PC-3 (cell line): ENCODE data around the gene ARNT2. TPM values are rescaled to one million over a fixed set of nuclear protein-coding genes. Genes with fewer than 3 reads are reported as not detected.

ENCODE experiments used
- ATAC-seq: fragments of 200-7000 bp; cut with Tn5 transposase; 2 replicates; pipeline ENCODE4 v1.9.1; 2020; ENCODE audit warnings: mild to moderate bottlenecking, moderate library complexity
- Bru-seq: library from RNA; stranded (reverse); fragments of 400-500 nt; gene quantifications from one replicate; lab custom pipeline; 2021; lab: Mats Ljungman, UMichigan
- BruChase-seq, 2 experiments: library from RNA; stranded (reverse); fragments of 400-500 nt; gene quantifications; one replicate each; lab custom pipeline; 2021; lab: Mats Ljungman, UMichigan
- BruUV-seq: library from RNA; stranded (reverse); fragments of 400-500 nt; replicated peaks from 2 replicates; lab custom pipeline; 2021; lab: Mats Ljungman, UMichigan
- CTCF ChIA-PET: fragments of 300-600 bp; sonication (Branson Sonifier 250); formaldehyde crosslinking; loops from one replicate; lab custom pipeline; 2022; ENCODE audit warnings: antibody characterized with exemption; lab: Charles Lee
- POLR2A ChIA-PET: fragments of 300-600 bp; sonication (Branson Sonifier 250); formaldehyde crosslinking; loops from one replicate; lab custom pipeline; 2022; ENCODE audit warnings: antibody characterized with exemption; ENCODE audit not compliant: unreplicated experiment; lab: Charles Lee
- DNase-seq: peaks from one replicate; pipeline ENCODE4 v3.0.0-alpha.2; 2015
- H2AFZ ChIP-seq: fragments of 300-600 bp; sonication (generic); 2 replicates; pipeline ENCODE4 v1.6.0; 2016; ENCODE audit warnings: antibody characterized with exemption, low read length
- H3F3A ChIP-seq: fragments of 300-600 bp; sonication (generic); one replicate; pipeline ENCODE4 v1.6.0; 2017; ENCODE audit warnings: antibody characterized with exemption, low read length, control low read depth, mild to moderate bottlenecking; ENCODE audit not compliant: unreplicated experiment
- H3K27ac ChIP-seq: fragments of 300-600 bp; sonication (generic); 2 replicates; pipeline ENCODE4 v1.5.1; 2016; ENCODE audit warnings: mild to moderate bottlenecking, low read length
- H3K27me3 ChIP-seq: fragments of 300-600 bp; sonication (generic); 2 replicates; pipeline ENCODE4 v1.6.1; 2016; ENCODE audit warnings: low read length, mixed read lengths
- H3K36me3 ChIP-seq: fragments of 300-600 bp; sonication (generic); 2 replicates; pipeline ENCODE4 v1.6.1; 2016; ENCODE audit warnings: low read depth, mixed run types, low read length, mixed read lengths
- H3K4me1 ChIP-seq: fragments of 300-600 bp; sonication (generic); 2 replicates; pipeline ENCODE4 v1.5.1; 2016; ENCODE audit warnings: low read length; ENCODE audit not compliant: insufficient read depth
- H3K4me2 ChIP-seq: fragments of 300-600 bp; sonication (generic); 2 replicates; pipeline ENCODE4 v1.6.0; 2016; ENCODE audit warnings: low read length
- H3K4me3 ChIP-seq: fragments of 300-600 bp; sonication (generic); 2 replicates; pipeline ENCODE4 v1.5.1; 2016; ENCODE audit warnings: mild to moderate bottlenecking, low read length, mixed read lengths
- H3K79me2 ChIP-seq: fragments of 300-600 bp; sonication (generic); 2 replicates; pipeline ENCODE4 v1.6.1; 2017; ENCODE audit warnings: low read length, mixed read lengths
- H3K9ac ChIP-seq: fragments of 300-600 bp; sonication (generic); 2 replicates; pipeline ENCODE4 v1.6.0; 2016; ENCODE audit warnings: mild to moderate bottlenecking, low read length
- H3K9me2 ChIP-seq: fragments of 300-600 bp; sonication (generic); replicated peaks from 2 replicates; pipeline ENCODE4 v1.6.1; 2016; ENCODE audit warnings: mixed run types, low read length, mixed read lengths
- H3K9me3 ChIP-seq: fragments of 300-600 bp; sonication (generic); 2 replicates; pipeline ENCODE4 v1.6.1; 2016; ENCODE audit warnings: low read length, mixed read lengths
- H4K20me1 ChIP-seq: fragments of 300-600 bp; sonication (generic); 2 replicates; pipeline ENCODE4 v1.6.1; 2016; ENCODE audit warnings: low read length, mixed read lengths
- EZH2 ChIP-seq: fragments of 300-600 bp; sonication (generic); IDR thresholded peaks from one replicate; pipeline ENCODE4 v1.6.1; 2017; ENCODE audit warnings: antibody characterized with exemption, mild to moderate bottlenecking, low read length; ENCODE audit not compliant: unreplicated experiment
- EZH2phosphoT487 ChIP-seq: fragments of 300-600 bp; sonication (generic); IDR thresholded peaks from 2 replicates; pipeline ENCODE4 v1.6.1; 2018; ENCODE audit warnings: mild to moderate bottlenecking, antibody characterized with exemption, low read length, borderline replicate concordance
- intact Hi-C: fragments of 100-400 bp; cut with micrococcal nuclease; formaldehyde crosslinking; loops from 2 replicates; pipeline ENCODE4 v1.9.0; 2023
- long read RNA-seq: library from polyadenylated mRNA; unstranded; transcript quantifications from one replicate; pipeline ENCODE4 v2.0.0, GENCODE V29; 2021; ENCODE audit not compliant: unreplicated experiment
- total RNA-seq: library from RNA; depleted of rRNA; stranded (reverse); fragments of >200 nt; gene quantifications from 2 replicates; pipeline ENCODE4 v1.2.3, GENCODE V29; 2014; rRNA removed
- TF ChIP-seq, protein P1 (sequence below): fragments of 300-600 bp; sonication (generic); conservative IDR thresholded peaks from 2 replicates; pipeline ENCODE4 v1.5.1; 2017; ENCODE audit warnings: antibody characterized with exemption, low read depth, mild to moderate bottlenecking, low read length

Gene ARNT2
- total RNA-seq = 0.11 and 0.35 TPM in 2 replicates
- percentile 11 among the genes with signal in this experiment for Bru-seq, nascent RNA
- percentile 8 among the genes with signal in this experiment for BruChase-seq, experiment 1, labeled RNA remaining after a 6-hour chase
- BruChase-seq, experiment 2, labeled RNA remaining after a 2-hour chase = percentile 9 among the genes with signal in this experiment
- long read RNA-seq, partial matches to known transcripts = 1 of 1 reads
- long read RNA-seq, other reads (novel, unspliced or antisense) = 0 of 1 reads

DNA sequence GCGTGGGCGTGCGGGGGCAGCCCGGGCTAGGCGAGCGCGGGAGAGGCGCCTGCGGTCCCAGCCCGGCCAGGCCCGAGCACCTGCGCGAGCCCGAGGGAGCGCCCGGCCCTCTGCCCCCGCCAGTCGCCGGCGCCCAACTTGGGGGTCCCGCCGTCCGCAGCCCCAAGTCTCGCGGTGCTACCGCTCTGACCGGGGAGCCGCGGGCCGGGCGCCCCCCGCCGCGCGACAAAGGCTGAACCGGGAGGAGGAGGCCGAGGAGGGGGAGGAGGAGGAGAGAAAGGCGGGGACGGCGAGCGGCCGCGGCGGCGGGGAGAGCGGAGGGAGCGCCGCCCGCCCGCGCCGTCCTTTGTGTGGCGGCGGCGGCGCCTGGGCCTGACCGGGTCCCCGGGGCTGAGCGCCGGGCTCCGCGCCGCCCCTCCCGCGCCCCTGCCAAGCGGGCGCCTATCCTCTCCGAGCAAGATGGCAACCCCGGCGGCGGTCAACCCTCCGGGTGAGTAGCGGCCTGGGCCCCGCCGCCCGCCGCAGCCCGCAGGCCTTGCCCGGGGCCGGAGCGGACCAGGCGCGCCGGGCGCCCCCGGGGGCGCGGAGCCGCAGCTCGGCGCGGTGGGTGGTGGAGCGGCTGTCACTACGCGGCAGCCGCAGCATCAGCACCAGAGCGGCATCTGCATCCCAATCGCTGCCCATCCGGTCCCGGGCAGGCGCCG, at the start of gene ARNT2:
Gene ARNT2, plus strand, starts transcription at position 326 of the 704 bp plus-strand sequence. Its CDS starts 134 bp downstream, at position 460.
- Histone ChIP-seq H4K20me1 (no peaks in the 10 kb centered on the region), H3K36me3 (no peaks in the 10 kb centered on the region), H3K79me2 (no peaks in the 10 kb centered on the region), H3F3A (no peaks in the 10 kb centered on the region), H3K4me1 (no peaks in the 10 kb centered on the region), H3K4me2 (peak within 1 kb of the TSS; percentile 31; the same call in 1 of the 2 replicates), H3K9me2 (no peaks in the 10 kb centered on the region), H3K27me3 (peaks cover 89% of the 10 kb centered on the region), H3K4me3 (no peak within 1 kb of the TSS), H2AFZ (0 out of 2 replicates have a peak within 1 kb of the TSS, but pooled peaks have one; percentile 34), H3K27ac (no peak within 1 kb of the TSS), H3K9me3 (no peaks in the 10 kb centered on the region), H3K9ac (no peak within 1 kb of the TSS)
- peak; percentile 20 for TF ChIP-seq EZH2
- TF ChIP-seq, protein P1, sequence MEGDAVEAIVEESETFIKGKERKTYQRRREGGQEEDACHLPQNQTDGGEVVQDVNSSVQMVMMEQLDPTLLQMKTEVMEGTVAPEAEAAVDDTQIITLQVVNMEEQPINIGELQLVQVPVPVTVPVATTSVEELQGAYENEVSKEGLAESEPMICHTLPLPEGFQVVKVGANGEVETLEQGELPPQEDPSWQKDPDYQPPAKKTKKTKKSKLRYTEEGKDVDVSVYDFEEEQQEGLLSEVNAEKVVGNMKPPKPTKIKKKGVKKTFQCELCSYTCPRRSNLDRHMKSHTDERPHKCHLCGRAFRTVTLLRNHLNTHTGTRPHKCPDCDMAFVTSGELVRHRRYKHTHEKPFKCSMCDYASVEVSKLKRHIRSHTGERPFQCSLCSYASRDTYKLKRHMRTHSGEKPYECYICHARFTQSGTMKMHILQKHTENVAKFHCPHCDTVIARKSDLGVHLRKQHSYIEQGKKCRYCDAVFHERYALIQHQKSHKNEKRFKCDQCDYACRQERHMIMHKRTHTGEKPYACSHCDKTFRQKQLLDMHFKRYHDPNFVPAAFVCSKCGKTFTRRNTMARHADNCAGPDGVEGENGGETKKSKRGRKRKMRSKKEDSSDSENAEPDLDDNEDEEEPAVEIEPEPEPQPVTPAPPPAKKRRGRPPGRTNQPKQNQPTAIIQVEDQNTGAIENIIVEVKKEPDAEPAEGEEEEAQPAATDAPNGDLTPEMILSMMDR = no peak
- TF ChIP-seq EZH2phosphoT487 = 0 out of 2 replicates have a peak, but pooled peaks have one; percentile 13
- POLR2A ChIA-PET = no interaction called here
- ATAC-seq (peak; percentile 45), DNase-seq (no peak)
- no TSS peak for BruUV-seq
- intact Hi-C loops = no loop called here
- CTCF ChIA-PET = no interaction called here

DNA sequence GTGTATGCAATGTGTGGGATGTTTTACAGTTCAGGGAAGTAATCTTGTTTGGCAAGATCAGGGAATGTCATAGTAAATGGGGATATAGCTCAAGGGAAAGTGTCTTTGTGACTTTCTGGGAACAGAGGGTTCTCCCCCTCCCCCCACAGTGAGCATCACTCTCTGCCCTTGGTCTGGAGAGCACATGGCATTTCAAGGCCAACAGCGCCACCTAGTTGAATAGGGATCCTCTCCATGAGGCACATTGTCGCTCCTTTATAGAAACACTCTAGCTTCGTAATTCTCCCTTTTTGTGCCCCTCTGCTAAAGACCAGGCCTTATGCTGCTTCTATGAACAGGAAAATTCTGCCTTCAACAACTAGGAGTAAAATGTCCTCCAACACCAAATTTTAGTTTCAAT, 37.1 kb upstream of the ARNT2 start:
- peaks cover 19% of the 10 kb centered on the region for H3K27me3 ChIP-seq
- no peak overlapping the region for H3K4me3 ChIP-seq
- POLR2A ChIA-PET = no interaction called here
- no peak overlapping the region for H2AFZ ChIP-seq
- no peaks in the 10 kb centered on the region for H3K9me2 ChIP-seq
- no peak for TF ChIP-seq EZH2phosphoT487
- TF ChIP-seq EZH2 = no peak
- TF ChIP-seq, protein P1 = peak; percentile 43; the same call in 1 of the 2 replicates
- H3F3A ChIP-seq = no peaks in the 10 kb centered on the region
- intact Hi-C loops = no loop called here
- no peaks in the 10 kb centered on the region for H3K4me1 ChIP-seq
- CTCF ChIA-PET = interaction anchor here (0.7 kb wide), 1 partner anchor 974 kb away, joined by 3 read pairs; no protein-coding TSS in a partner anchor
- H3K27ac ChIP-seq = no peak overlapping the region
- no peaks in the 10 kb centered on the region for H3K36me3 ChIP-seq
- BruUV-seq = no TSS peak
- no peaks in the 10 kb centered on the region for H3K79me2 ChIP-seq
- no peaks in the 10 kb centered on the region for H3K9me3 ChIP-seq
- ATAC-seq (no peak), DNase-seq (peak; percentile 24)
- no peak overlapping the region for H3K9ac ChIP-seq
- H4K20me1 ChIP-seq = no peaks in the 10 kb centered on the region
- no peak overlapping the region for H3K4me2 ChIP-seq
